Endometrial microvascular endothelial cells (primary cell): ENCODE measurements around the gene FRY. TPM values are rescaled to one million over a fixed set of nuclear protein-coding genes. Genes with fewer than 3 reads are reported as not detected.
"Not testable (repeated sequence)": the region's sequence is repeated elsewhere in the genome, so short reads cannot be mapped to it uniquely, and the experiment has no call there.

ENCODE experiments used
- in situ Hi-C: cut with HindIII; loops from 2 replicates; pipeline ENCODE4 v1.10.0; 2017; ENCODE audit warnings: low sequenced_read_pairs, low pct_unique_long_range_greater_than_20kb; ENCODE audit errors: inconsistent ontology term
- total RNA-seq: library from RNA; depleted of rRNA; stranded (reverse); fragments of >200 nt; gene quantifications from one replicate; pipeline ENCODE4 v1.2.3, GENCODE V29; 2015; ENCODE audit errors: inconsistent ontology term

Gene FRY
- 43.5 TPM for total RNA-seq

- in situ Hi-C loops, result no loop called here
Measured at GRCh38 chr13:32031025-32031814, at the start of gene FRY. Gene FRY, plus strand, starts transcription at chr13:32031774. Its CDS starts 22 bp downstream, at chr13:32031796.

- in situ Hi-C loops, result no loop called here
Measured at GRCh38 chr13:31982124-31982523, 49.5 kb upstream of the FRY start.

GRCh38 chr13:31982540-31982939 is 49.0 kb upstream of the FRY start:
- in situ Hi-C loops, result no loop called here

- in situ Hi-C loops, result not testable (repeated sequence)
Measured at GRCh38 chr13:31983696-31984095, 47.9 kb upstream of the FRY start.

- in situ Hi-C loops, result not testable (repeated sequence)
Measured at GRCh38 chr13:31984388-31984787, 47.2 kb upstream of the FRY start.

- in situ Hi-C loops, result no loop called here
Measured at GRCh38 chr13:31986676-31987470, 44.7 kb upstream of the FRY start.

- in situ Hi-C loops, result no loop called here
Measured at GRCh38 chr13:31987535-31988170, 43.9 kb upstream of the FRY start.

GRCh38 chr13:31994367-31994766 is 37.2 kb upstream of the FRY start:
- in situ Hi-C loops, result not testable (repeated sequence)

- in situ Hi-C loops, result no loop called here
Measured at GRCh38 chr13:31996601-31997000, 35.0 kb upstream of the FRY start.

- in situ Hi-C loops, result no loop called here
Measured at GRCh38 chr13:31997641-31998040, 33.9 kb upstream of the FRY start.

GRCh38 chr13:31998131-31998530 is 33.4 kb upstream of the FRY start:
- in situ Hi-C loops, result no loop called here

GRCh38 chr13:32000754-32001153 is 30.8 kb upstream of the FRY start:
- in situ Hi-C loops, result not testable (repeated sequence)

GRCh38 chr13:32001154-32001768 is 30.3 kb upstream of the FRY start:
- in situ Hi-C loops, result no loop called here

- in situ Hi-C loops, result no loop called here
Measured at GRCh38 chr13:32001769-32002168, 29.8 kb upstream of the FRY start.

GRCh38 chr13:32002873-32003272 is 28.7 kb upstream of the FRY start:
- in situ Hi-C loops, result no loop called here

GRCh38 chr13:32007494-32007893 is 24.1 kb upstream of the FRY start:
- in situ Hi-C loops, result no loop called here

- in situ Hi-C loops, result no loop called here
Measured at GRCh38 chr13:32008518-32009175, 22.9 kb upstream of the FRY start.

GRCh38 chr13:32009362-32009761 is 22.2 kb upstream of the FRY start:
- in situ Hi-C loops, result no loop called here

- in situ Hi-C loops, result no loop called here
Measured at GRCh38 chr13:32010136-32010535, 21.4 kb upstream of the FRY start.
